Measurements from ENCODE around the gene LAMA5. TPM values are rescaled to one million over a fixed set of nuclear protein-coding genes. Genes with fewer than 3 reads are reported as not detected.

Gene LAMA5
- total RNA-seq, 1 donor from 2014 or later: 83.4 TPM

DNA sequence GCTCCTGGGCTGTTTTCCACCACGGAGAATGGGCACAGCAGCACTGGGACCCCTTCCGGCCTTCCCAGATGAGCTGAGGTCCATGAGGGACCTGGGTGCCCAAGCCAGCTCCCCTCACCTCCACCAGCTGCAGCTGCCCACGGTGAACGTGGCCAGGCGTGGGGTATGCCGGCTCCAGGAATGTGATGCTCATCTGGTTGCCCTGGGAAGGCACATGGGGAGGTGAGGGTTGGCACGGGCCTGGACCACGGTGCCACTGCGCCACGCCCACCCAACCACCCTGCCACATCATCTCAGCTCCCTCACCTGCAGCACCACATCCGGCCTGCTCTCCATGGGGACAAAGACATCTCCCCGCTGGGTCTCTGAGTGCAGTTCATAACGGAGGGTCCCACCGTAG, 40.6 kb downstream of the LAMA5 start:
- no peak for ATAC-seq

DNA sequence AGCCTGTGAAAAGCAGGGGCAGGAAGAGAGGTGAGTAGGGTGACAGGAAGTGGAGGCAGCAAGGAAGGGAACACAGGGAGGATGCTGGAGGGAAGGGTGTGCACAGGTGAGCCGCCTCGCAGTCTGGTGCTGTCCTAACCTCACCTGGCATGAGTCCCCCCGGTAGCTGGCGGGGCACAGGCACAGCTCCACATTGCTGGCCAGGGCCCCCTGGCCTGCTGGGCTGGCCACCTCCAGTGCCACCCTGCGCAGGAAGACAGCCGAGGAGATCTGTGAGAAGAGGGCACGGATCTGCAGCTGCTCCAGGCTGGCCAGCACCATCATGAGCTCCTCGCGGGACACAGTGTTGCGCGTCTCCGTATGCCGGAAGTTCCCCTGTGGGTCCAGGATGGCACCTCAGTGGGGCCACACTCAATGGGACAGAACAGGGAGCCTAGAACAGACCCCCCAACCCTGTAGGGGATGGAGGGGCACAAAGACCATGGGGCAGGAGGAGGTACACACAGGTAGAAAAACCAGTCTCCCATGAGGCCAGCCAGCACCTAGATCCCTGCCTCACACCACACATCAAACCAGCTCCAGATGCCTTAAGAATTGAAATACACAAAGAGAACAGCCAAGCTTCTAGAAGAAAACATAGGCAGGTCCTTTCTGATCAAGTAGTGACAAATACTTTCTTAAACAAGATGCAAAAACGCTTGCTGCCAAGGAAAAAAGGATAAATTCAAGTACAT, 41.8 kb downstream of the LAMA5 start:
- ATAC-seq: no peak

GRCh38 chr20:62323980-62324906, 42.9 kb downstream of the LAMA5 start:
- no peak for ATAC-seq

- no peak for ATAC-seq
Observed at GRCh38 chr20:62323146-62323979, 43.7 kb downstream of the LAMA5 start.

GRCh38 chr20:62322492-62323041, 44.5 kb downstream of the LAMA5 start:
- no peak for ATAC-seq

DNA sequence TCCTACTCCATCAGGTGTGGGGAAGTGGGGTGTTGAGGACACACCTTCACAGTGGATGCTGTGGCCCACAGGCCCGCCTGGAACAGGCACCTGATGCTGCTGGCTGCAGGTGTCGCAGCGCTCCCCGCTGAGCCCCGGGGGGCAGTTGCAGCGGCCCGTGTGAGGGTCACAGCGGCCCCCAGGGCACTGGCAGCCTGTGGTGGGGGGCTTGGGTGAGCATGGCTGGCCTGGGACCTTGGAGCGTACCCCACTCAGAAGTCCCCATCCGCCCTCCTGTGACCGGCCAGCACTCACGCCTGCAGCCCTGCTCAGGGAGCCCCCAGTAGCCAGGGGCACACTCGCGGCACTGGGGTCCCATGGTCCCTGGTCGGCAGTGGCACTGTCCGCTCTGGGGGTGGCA, 45.1 kb downstream of the LAMA5 start:
- no peak for ATAC-seq

DNA sequence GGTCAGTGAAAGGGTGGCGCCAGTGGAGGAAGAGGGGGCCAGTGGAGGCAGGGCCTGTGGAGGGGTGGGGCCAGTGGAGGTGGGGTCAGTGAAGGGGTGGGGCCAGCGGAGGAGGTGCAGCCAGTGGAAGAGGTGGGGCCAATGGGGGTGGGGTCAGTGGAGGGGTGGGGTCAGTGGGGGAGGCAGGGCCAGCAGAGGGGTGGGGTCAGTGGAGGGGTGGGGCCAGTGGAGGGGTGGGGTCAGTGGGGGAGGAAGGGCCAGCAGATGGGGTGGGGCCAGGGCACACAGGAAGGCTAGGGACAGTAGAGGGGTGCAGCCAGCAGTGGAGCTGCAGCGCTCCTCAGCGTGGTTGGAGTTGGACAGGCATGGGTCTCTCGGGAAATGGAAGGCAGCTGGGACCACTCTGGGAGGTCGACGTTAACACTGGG, 45.6 kb downstream of the LAMA5 start:
- peak; percentile 36 for ATAC-seq

DNA sequence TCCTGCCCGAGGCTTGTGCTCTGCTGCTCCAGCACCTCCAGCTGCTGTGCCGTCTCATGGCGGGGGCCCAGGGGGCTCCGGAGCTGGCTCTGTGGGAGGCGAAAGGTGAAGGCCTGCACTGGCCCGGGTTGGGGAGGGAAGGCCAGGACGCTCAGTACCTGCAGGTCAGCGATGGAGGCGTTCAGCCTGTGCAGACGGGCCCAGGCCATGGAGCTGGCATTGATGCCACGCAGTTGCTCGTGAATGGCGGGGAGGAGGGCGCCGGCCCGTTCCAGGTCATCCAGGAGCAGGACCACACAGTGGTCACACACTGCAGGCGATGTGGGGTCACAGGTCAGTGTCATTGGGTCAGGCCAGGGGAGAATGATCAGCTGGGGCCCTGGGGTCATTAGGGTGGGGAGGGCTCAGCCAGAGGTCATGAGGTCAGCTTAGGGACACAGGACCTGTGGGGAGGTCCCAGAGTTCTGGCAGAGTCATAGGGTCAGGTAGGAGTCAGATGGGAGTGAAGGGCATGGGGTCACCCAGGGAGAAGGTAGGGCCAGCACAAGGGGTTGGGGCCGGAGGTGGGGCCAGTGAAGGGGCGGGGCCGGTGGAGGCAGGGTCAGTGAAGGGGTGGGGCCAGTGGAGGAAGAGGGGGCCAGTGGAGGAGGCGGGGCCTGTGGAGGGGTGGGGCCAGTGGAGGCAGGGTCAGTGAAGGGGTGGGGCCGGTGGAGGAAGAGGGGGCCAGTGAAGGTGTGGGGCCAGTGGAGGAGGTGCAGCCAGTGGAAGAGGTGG, 46.3 kb downstream of the LAMA5 start:
- ATAC-seq: peak; percentile 4

GRCh38 chr20:62319346-62319909, 47.7 kb downstream of the LAMA5 start:
- ATAC-seq: no peak

DNA sequence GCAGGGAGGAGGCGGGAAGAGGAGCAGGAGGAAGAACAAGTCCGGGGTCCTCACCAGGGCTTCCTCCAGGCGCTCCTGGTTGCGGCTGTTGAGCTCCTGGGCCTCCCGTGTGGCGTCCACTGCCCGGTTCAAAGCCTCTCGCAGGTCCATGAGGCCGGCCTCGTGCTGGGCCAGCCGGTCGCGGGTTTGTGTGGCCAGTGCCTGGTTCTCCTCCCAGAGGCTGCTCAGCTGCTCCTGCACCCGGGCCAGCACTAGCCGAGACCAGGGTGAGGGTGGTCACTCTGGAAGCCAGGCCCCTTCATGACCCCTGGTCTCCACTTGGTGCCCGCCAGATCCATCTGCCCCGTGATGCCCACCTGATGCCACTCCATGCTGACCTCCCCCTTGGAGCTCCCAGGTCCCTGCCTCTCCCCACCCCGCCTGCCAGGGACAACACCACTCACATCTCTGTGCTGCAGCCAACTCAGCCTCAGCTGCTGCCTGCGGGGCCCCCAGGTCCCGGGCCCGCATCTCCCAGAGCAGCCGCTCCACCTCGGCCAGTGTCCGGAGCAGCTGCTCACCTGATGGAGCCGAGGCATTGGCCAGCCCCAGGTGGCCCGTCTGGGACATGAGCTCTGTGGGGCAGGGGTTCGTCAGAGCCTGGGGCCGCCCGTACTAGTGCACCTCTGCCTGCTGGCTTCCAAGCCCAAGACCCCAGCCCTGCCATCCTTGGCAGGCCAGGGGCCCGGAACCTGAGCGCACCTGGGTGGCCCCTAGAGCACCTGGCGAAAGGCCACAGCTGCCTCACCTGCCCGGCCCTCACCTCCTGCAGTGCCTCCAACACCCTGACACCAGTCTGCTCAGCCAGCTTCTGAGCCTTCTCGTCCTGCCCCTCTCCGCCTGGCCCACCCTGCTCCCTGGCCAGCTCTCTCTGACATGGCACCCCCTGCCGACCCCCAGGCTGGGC, 48.4 kb downstream of the LAMA5 start:
- no peak for ATAC-seq

- ATAC-seq: no peak
Observed at GRCh38 chr20:62317167-62317655, 49.9 kb downstream of the LAMA5 start.

- peak; percentile 82 for ATAC-seq
Observed at GRCh38 chr20:62316331-62317166, 50.6 kb downstream of the LAMA5 start.

- no peak for ATAC-seq
Observed at GRCh38 chr20:62315773-62316172, 51.3 kb downstream of the LAMA5 start.

- ATAC-seq: no peak
Observed at GRCh38 chr20:62314711-62315302, 52.3 kb downstream of the LAMA5 start.

- ATAC-seq: no peak
Observed at GRCh38 chr20:62314339-62314638, 52.8 kb downstream of the LAMA5 start.

DNA sequence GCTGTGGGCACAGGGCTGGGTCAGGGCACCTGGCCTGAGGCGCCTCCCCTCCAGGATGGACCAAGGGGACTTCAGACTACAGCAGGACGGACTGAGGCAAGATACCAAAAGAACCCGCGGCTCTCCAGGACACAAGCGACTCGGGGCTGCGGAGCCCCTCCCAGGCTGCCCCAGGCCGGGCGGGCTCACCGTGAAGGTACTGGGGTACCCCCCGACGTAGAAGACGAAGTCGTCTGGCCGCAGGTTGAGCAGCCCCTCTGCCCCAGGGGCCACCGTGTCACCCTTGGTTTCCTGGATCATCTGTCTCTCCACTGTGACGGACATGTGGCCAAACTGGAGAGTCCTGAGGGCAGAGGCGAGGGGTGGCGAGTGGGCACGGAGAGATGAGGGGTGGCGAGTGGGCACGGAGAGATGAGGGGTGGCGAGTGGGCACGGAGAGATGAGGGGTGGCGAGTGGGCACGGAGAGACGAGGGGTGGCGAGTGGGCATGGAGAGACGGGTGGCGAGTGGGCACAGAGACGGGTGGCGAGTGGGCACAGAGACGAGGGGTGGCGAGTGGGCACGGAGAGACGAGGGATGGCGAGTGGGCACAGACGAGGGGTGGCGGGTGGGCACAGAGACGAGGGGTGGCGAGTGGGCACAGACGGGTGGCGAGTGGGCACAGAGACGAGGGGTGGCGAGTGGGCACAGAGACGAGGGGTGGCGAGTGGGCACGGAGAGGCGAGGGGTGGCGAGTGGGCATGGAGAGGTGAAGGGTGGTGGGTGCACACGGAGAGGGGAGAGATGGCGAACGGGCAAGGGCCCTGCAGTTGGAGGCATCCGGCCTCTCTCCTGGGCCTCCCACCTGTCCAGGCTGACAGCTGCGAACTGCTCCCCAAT, 53.4 kb downstream of the LAMA5 start:
- ATAC-seq: no peak

- ATAC-seq: no peak
Observed at GRCh38 chr20:62313021-62313420, 54.1 kb downstream of the LAMA5 start.

GRCh38 chr20:62312662-62312977, 54.5 kb downstream of the LAMA5 start:
- ATAC-seq: no peak

Measured in esophagus mucosa (tissue), 1 donor.